OCI-LY1 (cell line): ENCODE measurements around the gene RNF20.

Source experiments
- H2AFZ ChIP-seq: fragments of 200-600 bp; sonication (generic), shearing (Covaris generic); 2 replicates; pipeline ENCODE4 v1.6.0; 2014; ENCODE audit warnings: antibody characterized with exemption, mild to moderate bottlenecking, low read length
- H3F3A ChIP-seq: fragments of 200-600 bp; sonication (generic), shearing (Covaris generic); 2 replicates; pipeline ENCODE4 v1.6.0; 2014; ENCODE audit warnings: mild to moderate bottlenecking, antibody characterized with exemption, low read length, moderate library complexity; ENCODE audit not compliant: insufficient read depth
- H3K27ac ChIP-seq: fragments of 200-600 bp; sonication (generic); 2 replicates; pipeline ENCODE4 v1.5.1; 2014; ENCODE audit warnings: low read length, mixed run types, mild to moderate bottlenecking, low read depth; ENCODE audit not compliant: poor library complexity, severe bottlenecking
- H3K27me3 ChIP-seq: fragments of 200-600 bp; sonication (generic); 2 replicates; pipeline ENCODE4 v1.6.0; 2014; ENCODE audit warnings: antibody characterized with exemption, mild to moderate bottlenecking, low read length, moderate library complexity; ENCODE audit not compliant: insufficient read depth
- H3K36me3 ChIP-seq: fragments of 200-600 bp; sonication (generic); 2 replicates; pipeline ENCODE4 v1.6.1; 2014; ENCODE audit warnings: mild to moderate bottlenecking, antibody characterized with exemption, low read length, moderate library complexity, mixed read lengths; ENCODE audit not compliant: insufficient read depth
- H3K4me1 ChIP-seq: fragments of 200-600 bp; sonication (generic); 2 replicates; pipeline ENCODE4 v1.5.1; 2014; ENCODE audit warnings: mild to moderate bottlenecking, low read length, moderate library complexity; ENCODE audit not compliant: insufficient read depth, severe bottlenecking
- H3K4me2 ChIP-seq: fragments of 200-600 bp; sonication (generic), shearing (Covaris generic); 2 replicates; pipeline ENCODE4 v1.6.1; 2014; ENCODE audit warnings: low read length
- H3K4me3 ChIP-seq: fragments of 200-600 bp; sonication (generic); 2 replicates; pipeline ENCODE4 v1.5.1; 2014; ENCODE audit warnings: low read length, low read depth, mild to moderate bottlenecking, mixed read lengths; ENCODE audit not compliant: poor library complexity, severe bottlenecking
- H3K79me2 ChIP-seq: fragments of 200-600 bp; shearing (Covaris generic); 2 replicates; pipeline ENCODE4 v1.6.1; 2016; ENCODE audit warnings: mixed run types, low read length, mixed read lengths; ENCODE audit not compliant: insufficient read depth
- H3K9ac ChIP-seq: fragments of 200-600 bp; sonication (generic), shearing (Covaris generic); 2 replicates; pipeline ENCODE4 v1.6.1; 2014; ENCODE audit warnings: mild to moderate bottlenecking, low read length, mixed read lengths
- H3K9me2 ChIP-seq: fragments of 200-600 bp; sonication (generic), shearing (Covaris generic); 2 replicates; pipeline ENCODE4 v1.6.1; 2014; ENCODE audit warnings: low read depth, mild to moderate bottlenecking, low read length, mixed read lengths
- H3K9me3 ChIP-seq: fragments of 200-600 bp; shearing (Covaris generic); 2 replicates; pipeline ENCODE4 v1.6.1; 2014; ENCODE audit warnings: low read length, mixed read lengths
- H4K20me1 ChIP-seq: fragments of 200-600 bp; sonication (generic), shearing (Covaris generic); 2 replicates; pipeline ENCODE4 v1.6.0; 2016; ENCODE audit warnings: mild to moderate bottlenecking, low read length; ENCODE audit not compliant: insufficient read depth
- CTCF ChIP-seq: fragments of 200-600 bp; sonication (generic), shearing (Covaris generic); IDR thresholded peaks from 2 replicates; pipeline ENCODE4 v1.5.1; 2017; ENCODE audit warnings: mild to moderate bottlenecking, antibody characterized with exemption, low read length, moderate library complexity, mixed read lengths
- EZH2 ChIP-seq: fragments of 200-600 bp; sonication (generic), shearing (Covaris generic); IDR thresholded peaks from 2 replicates; pipeline ENCODE4 v1.8.0; 2017; ENCODE audit warnings: borderline replicate concordance, mixed run types, mild to moderate bottlenecking, antibody characterized with exemption, low read length, moderate library complexity, mixed read lengths

RNF20 gene

GRCh38 chr9:101498323-101498722 is 35.3 kb upstream of the RNF20 start:
- Histone ChIP-seq H3K9me2 (no peaks in the 10 kb centered on the region; the same call in 1 of the 2 replicates), H3K36me3 (no peaks in the 10 kb centered on the region), H3K4me2 (no peak overlapping the region), H3K27ac (no peak overlapping the region), H3K79me2 (no peaks in the 10 kb centered on the region), H3F3A (no peaks in the 10 kb centered on the region), H3K4me3 (no peak overlapping the region), H3K4me1 (no peaks in the 10 kb centered on the region), H3K9ac (no peak overlapping the region), H3K9me3 (no peaks in the 10 kb centered on the region), H2AFZ (no peak overlapping the region), H3K27me3 (no peaks in the 10 kb centered on the region), H4K20me1 (no peaks in the 10 kb centered on the region)
- TF ChIP-seq EZH2, result no peak

- Histone ChIP-seq H3K27me3 (no peaks in the 10 kb centered on the region), H3K4me2 (no peak overlapping the region), H3K9me3 (no peaks in the 10 kb centered on the region), H3K4me3 (no peak overlapping the region), H3K4me1 (no peaks in the 10 kb centered on the region), H3K36me3 (no peaks in the 10 kb centered on the region), H4K20me1 (no peaks in the 10 kb centered on the region), H3K79me2 (no peaks in the 10 kb centered on the region), H3K9me2 (no peaks in the 10 kb centered on the region), H3K9ac (no peak overlapping the region), H3F3A (no peaks in the 10 kb centered on the region), H3K27ac (no peak overlapping the region), H2AFZ (no peak overlapping the region)
- no peak for TF ChIP-seq CTCF
- no peak for TF ChIP-seq EZH2
These were observed 29.5 kb upstream of the RNF20 start for GRCh38 chr9:101504188-101504587.

GRCh38 chr9:101508211-101508610 is 25.4 kb upstream of the RNF20 start:
- Histone ChIP-seq H3K4me3 (no peak overlapping the region), H3K27me3 (no peaks in the 10 kb centered on the region), H3K79me2 (no peaks in the 10 kb centered on the region), H4K20me1 (no peaks in the 10 kb centered on the region), H3K9me2 (no peaks in the 10 kb centered on the region), H3F3A (no peaks in the 10 kb centered on the region), H3K27ac (no peak overlapping the region), H3K4me1 (no peaks in the 10 kb centered on the region), H2AFZ (no peak overlapping the region), H3K9me3 (no peaks in the 10 kb centered on the region), H3K4me2 (no peak overlapping the region), H3K36me3 (no peaks in the 10 kb centered on the region), H3K9ac (no peak overlapping the region)
- no peak for TF ChIP-seq EZH2

GRCh38 chr9:101509572-101509971 is 24.1 kb upstream of the RNF20 start:
- H3K9me2 ChIP-seq, result no peaks in the 10 kb centered on the region
- H3K4me1 ChIP-seq, result no peaks in the 10 kb centered on the region
- H3K4me2 ChIP-seq, result no peak overlapping the region
- no peaks in the 10 kb centered on the region for H4K20me1 ChIP-seq
- no peaks in the 10 kb centered on the region for H3K79me2 ChIP-seq
- no peaks in the 10 kb centered on the region for H3K9me3 ChIP-seq
- H2AFZ ChIP-seq, result no peak overlapping the region
- H3K27ac ChIP-seq, result no peak overlapping the region
- H3K36me3 ChIP-seq, result no peaks in the 10 kb centered on the region
- no peak overlapping the region for H3K4me3 ChIP-seq
- TF ChIP-seq CTCF (no peak), EZH2 (no peak)
- H3F3A ChIP-seq, result no peaks in the 10 kb centered on the region
- H3K9ac ChIP-seq, result no peak overlapping the region
- H3K27me3 ChIP-seq, result no peaks in the 10 kb centered on the region
